ENCODE measurements around the gene CASTOR1.

The CASTOR1 gene

DNA sequence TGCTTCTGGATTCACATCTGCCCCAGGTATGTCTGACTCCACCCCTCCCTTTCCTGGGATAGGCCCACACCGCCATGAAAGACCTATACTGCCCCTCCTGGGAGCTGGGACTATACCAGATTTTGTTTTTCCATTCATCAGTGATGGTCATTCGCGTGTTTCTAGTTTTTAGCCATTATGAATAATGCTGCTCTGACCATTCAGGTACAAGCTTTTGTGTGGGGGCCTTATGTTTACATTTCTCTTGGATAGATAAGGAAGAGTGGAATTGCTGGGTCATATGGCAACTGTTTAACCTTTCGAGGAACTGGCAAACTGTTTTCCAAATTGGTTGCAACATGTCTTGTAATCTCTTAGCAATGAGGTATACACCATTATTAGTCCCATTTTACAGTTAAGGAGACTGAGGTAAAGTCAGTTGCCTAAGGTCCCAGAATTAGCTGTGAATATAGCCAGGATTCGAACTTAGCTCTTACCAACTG lies 38.6 kb upstream of the CASTOR1 start:
- H2BK15ac ChIP-seq (replicated peaks; ENCODE audit: low read depth): no peak overlapping the region
- no peak overlapping the region for H3K23ac ChIP-seq (ENCODE audit: low read length)
- H3K4me3 ChIP-seq (ENCODE audit: low read length): no peak overlapping the region
- no peak overlapping the region for H2BK5ac ChIP-seq (ENCODE audit: low read length)
- no peaks in the 10 kb centered on the region for H3K79me1 ChIP-seq (ENCODE audit: low read length)
- no peak overlapping the region for H3K4me2 ChIP-seq (ENCODE audit: low read length)
- no peaks in the 10 kb centered on the region for H3K4me1 ChIP-seq (ENCODE audit: control insufficient read depth, low read depth, low read length)
- no peak overlapping the region for H3K56ac ChIP-seq (ENCODE audit: low read length)
- no peak overlapping the region for H4K5ac ChIP-seq (ENCODE audit: low read length)
- no CpG with 5 or more reads among the region's 5 CpGs for WGBS (ENCODE audit: extremely low coverage, insufficient coverage, low lambda C conversion rate)
- no peak overlapping the region for H3K27ac ChIP-seq (ENCODE audit: low read depth, low read length)
- no peaks in the 10 kb centered on the region for H3K27me3 ChIP-seq (ENCODE audit: insufficient read depth, low read length, poor library complexity)
- H2BK120ac ChIP-seq (ENCODE audit: low read depth, low read length): no peak overlapping the region
- H3K9ac ChIP-seq (ENCODE audit: low read length): no peak overlapping the region
- DNase-seq: peak; percentile 69
- no peaks in the 10 kb centered on the region for H3K79me2 ChIP-seq (ENCODE audit: control insufficient read depth, insufficient read depth, low read length)
- H4K8ac ChIP-seq (ENCODE audit: low read depth, low read length): no peak overlapping the region
- H3K18ac ChIP-seq (ENCODE audit: low read length): no peak overlapping the region
- no peak overlapping the region for H3K4ac ChIP-seq (ENCODE audit: low read depth, low read length)
- H2AK5ac ChIP-seq (ENCODE audit: low read length): no peak overlapping the region
- no peaks in the 10 kb centered on the region for H3K36me3 ChIP-seq (ENCODE audit: control insufficient read depth, insufficient read depth, low read length)

DNA sequence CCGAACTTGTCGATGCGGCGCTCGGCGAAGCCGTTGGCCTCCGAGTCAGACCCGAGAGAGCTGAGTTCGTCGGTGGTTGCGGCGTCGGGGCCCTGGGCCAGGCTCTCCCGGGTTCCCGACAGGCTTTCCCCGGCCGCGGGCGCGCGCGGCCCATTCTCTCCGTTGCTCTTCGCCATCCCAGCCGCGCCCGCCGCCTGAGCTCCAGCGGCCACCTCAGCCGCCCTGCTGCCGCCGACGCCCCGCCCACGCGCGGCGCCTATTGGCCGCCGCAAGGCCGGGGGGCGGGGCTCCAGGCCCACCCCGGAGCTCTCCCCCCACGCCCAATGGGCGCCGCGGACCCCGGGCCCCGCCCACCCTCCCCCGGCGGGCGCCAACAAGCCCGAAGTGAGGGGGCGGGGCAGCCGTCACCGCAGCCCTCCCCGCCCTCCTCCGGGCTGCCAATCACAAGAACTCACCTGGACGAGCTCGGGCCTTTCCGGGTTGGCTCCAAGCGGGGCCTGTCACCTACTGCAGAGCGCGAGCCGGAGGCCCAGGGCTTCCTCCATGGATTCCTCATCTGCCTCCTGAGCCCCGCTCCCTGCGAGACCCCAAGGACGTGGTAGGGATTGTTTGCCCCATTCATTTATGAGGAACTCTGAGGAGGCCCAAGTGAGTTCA lies 37.5 kb upstream of the CASTOR1 start, which contains the start of gene TBC1D10A:
Gene TBC1D10A (minus strand): TSS at position 236 of the 657 bp plus-strand sequence. CDS start 60 bp downstream, at position 176.
- Histone ChIP-seq H2BK120ac (ENCODE audit: low read depth, low read length) (no peak within 1 kb of the TSS), H2BK5ac (ENCODE audit: low read length) (no peak within 1 kb of the TSS), H3K4me1 (ENCODE audit: control insufficient read depth, low read depth, low read length) (no peaks in the 10 kb centered on the region), H4K5ac (ENCODE audit: low read length) (no peak within 1 kb of the TSS), H3K79me2 (ENCODE audit: control insufficient read depth, insufficient read depth, low read length) (no peaks in the 10 kb centered on the region), H3K36me3 (ENCODE audit: control insufficient read depth, insufficient read depth, low read length) (no peaks in the 10 kb centered on the region), H3K79me1 (ENCODE audit: low read length) (no peaks in the 10 kb centered on the region), H3K4me3 (ENCODE audit: low read length) (peak within 1 kb of the TSS; percentile 80), H2BK15ac (replicated peaks; ENCODE audit: low read depth) (no peak within 1 kb of the TSS), H3K27ac (ENCODE audit: low read depth, low read length) (peak within 1 kb of the TSS; percentile 31), H3K4ac (ENCODE audit: low read depth, low read length) (peak within 1 kb of the TSS; percentile 38), H3K4me2 (ENCODE audit: low read length) (peak within 1 kb of the TSS; percentile 77), H3K9ac (ENCODE audit: low read length) (peak within 1 kb of the TSS; percentile 88), H3K23ac (ENCODE audit: low read length) (no peak within 1 kb of the TSS), H3K56ac (ENCODE audit: low read length) (peak within 1 kb of the TSS; percentile 90), H4K8ac (ENCODE audit: low read depth, low read length) (no peak within 1 kb of the TSS), H3K18ac (ENCODE audit: low read length) (peak within 1 kb of the TSS; percentile 71), H3K27me3 (ENCODE audit: insufficient read depth, low read length, poor library complexity) (no peaks in the 10 kb centered on the region), H2AK5ac (ENCODE audit: low read length) (no peak within 1 kb of the TSS)
- peak; percentile 97 for DNase-seq
- WGBS (ENCODE audit: extremely low coverage, insufficient coverage, low lambda C conversion rate): no CpG with 5 or more reads among the region's 69 CpGs

- peak overlapping the region; percentile 77 for H3K4me2 ChIP-seq (ENCODE audit: low read length)
- H3K79me1 ChIP-seq (ENCODE audit: low read length): no peaks in the 10 kb centered on the region
- H3K4ac ChIP-seq (ENCODE audit: low read depth, low read length): no peak overlapping the region
- H3K27ac ChIP-seq (ENCODE audit: low read depth, low read length): peak overlapping the region; percentile 31
- H3K4me3 ChIP-seq (ENCODE audit: low read length): peak overlapping the region; percentile 80
- no peak overlapping the region for H2AK5ac ChIP-seq (ENCODE audit: low read length)
- H3K18ac ChIP-seq (ENCODE audit: low read length): peak overlapping the region; percentile 29
- peak overlapping the region; percentile 87 for H3K56ac ChIP-seq (ENCODE audit: low read length)
- DNase-seq: no peak
- no peaks in the 10 kb centered on the region for H3K36me3 ChIP-seq (ENCODE audit: control insufficient read depth, insufficient read depth, low read length)
- H3K79me2 ChIP-seq (ENCODE audit: control insufficient read depth, insufficient read depth, low read length): no peaks in the 10 kb centered on the region
- H2BK5ac ChIP-seq (ENCODE audit: low read length): no peak overlapping the region
- no CpG with 5 or more reads among the region's 34 CpGs for WGBS (ENCODE audit: extremely low coverage, insufficient coverage, low lambda C conversion rate)
- H3K4me1 ChIP-seq (ENCODE audit: control insufficient read depth, low read depth, low read length): no peaks in the 10 kb centered on the region
- no peaks in the 10 kb centered on the region for H3K27me3 ChIP-seq (ENCODE audit: insufficient read depth, low read length, poor library complexity)
- peak overlapping the region; percentile 88 for H3K9ac ChIP-seq (ENCODE audit: low read length)
- H2BK15ac ChIP-seq (replicated peaks; ENCODE audit: low read depth): no peak overlapping the region
- no peak overlapping the region for H4K8ac ChIP-seq (ENCODE audit: low read depth, low read length)
- H3K23ac ChIP-seq (ENCODE audit: low read length): no peak overlapping the region
- no peak overlapping the region for H2BK120ac ChIP-seq (ENCODE audit: low read depth, low read length)
- no peak overlapping the region for H4K5ac ChIP-seq (ENCODE audit: low read length)
Measured at GRCh38 chr22:30326255-30326705, 37.0 kb upstream of the CASTOR1 start.

GRCh38 chr22:30325724-30326254 lies 36.5 kb upstream of the CASTOR1 start:
- peak overlapping the region; percentile 77 for H3K4me2 ChIP-seq (ENCODE audit: low read length)
- no peak overlapping the region for H2BK15ac ChIP-seq (replicated peaks; ENCODE audit: low read depth)
- DNase-seq: no peak
- no peaks in the 10 kb centered on the region for H3K4me1 ChIP-seq (ENCODE audit: control insufficient read depth, low read depth, low read length)
- no peaks in the 10 kb centered on the region for H3K79me2 ChIP-seq (ENCODE audit: control insufficient read depth, insufficient read depth, low read length)
- H3K79me1 ChIP-seq (ENCODE audit: low read length): no peaks in the 10 kb centered on the region
- H3K23ac ChIP-seq (ENCODE audit: low read length): no peak overlapping the region
- no peak overlapping the region for H2AK5ac ChIP-seq (ENCODE audit: low read length)
- peak overlapping the region; percentile 38 for H3K4ac ChIP-seq (ENCODE audit: low read depth, low read length)
- no peak overlapping the region for H2BK5ac ChIP-seq (ENCODE audit: low read length)
- H3K27ac ChIP-seq (ENCODE audit: low read depth, low read length): no peak overlapping the region
- peak overlapping the region; percentile 71 for H3K9ac ChIP-seq (ENCODE audit: low read length)
- no CpG with 5 or more reads among the region's 14 CpGs for WGBS (ENCODE audit: extremely low coverage, insufficient coverage, low lambda C conversion rate)
- H2BK120ac ChIP-seq (ENCODE audit: low read depth, low read length): no peak overlapping the region
- peak overlapping the region; percentile 71 for H3K56ac ChIP-seq (ENCODE audit: low read length)
- no peak overlapping the region for H3K18ac ChIP-seq (ENCODE audit: low read length)
- H4K5ac ChIP-seq (ENCODE audit: low read length): no peak overlapping the region
- no peak overlapping the region for H4K8ac ChIP-seq (ENCODE audit: low read depth, low read length)
- H3K4me3 ChIP-seq (ENCODE audit: low read length): no peak overlapping the region
- H3K36me3 ChIP-seq (ENCODE audit: control insufficient read depth, insufficient read depth, low read length): no peaks in the 10 kb centered on the region
- no peaks in the 10 kb centered on the region for H3K27me3 ChIP-seq (ENCODE audit: insufficient read depth, low read length, poor library complexity)

DNA sequence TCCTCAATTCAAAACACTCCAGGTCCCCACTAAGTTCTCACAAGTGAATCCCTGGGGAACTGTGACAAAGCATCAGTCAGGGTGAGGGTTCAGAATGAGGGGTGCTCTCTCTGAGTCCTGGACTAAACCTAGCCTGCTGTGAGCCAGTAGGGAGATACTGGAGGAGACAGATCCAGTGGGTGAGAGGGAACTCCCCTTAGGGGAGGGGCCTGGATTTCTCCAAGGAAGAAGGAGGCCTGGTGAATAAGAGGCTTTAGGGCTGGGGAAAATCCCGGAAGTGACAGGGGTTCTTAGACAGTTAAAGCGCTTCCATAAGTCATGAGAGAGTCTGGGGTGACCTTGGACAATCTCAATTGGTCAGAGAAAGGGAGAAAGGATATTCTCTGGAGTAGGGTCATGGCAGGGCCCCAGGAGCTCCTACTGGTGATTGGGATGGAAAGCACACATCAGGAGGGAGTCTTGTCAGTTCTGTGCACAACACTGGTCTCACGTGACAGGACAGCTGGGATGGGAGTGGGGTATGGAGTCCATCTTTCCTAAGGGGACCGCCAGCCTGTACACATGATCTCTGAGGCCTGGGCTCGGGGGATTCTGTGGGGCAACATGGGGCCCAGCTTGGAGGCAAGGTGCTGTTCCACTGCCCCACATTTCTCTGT lies 35.9 kb upstream of the CASTOR1 start:
- no peak overlapping the region for H3K4ac ChIP-seq (ENCODE audit: low read depth, low read length)
- no peak overlapping the region for H3K4me2 ChIP-seq (ENCODE audit: low read length)
- H3K18ac ChIP-seq (ENCODE audit: low read length): no peak overlapping the region
- H2BK120ac ChIP-seq (ENCODE audit: low read depth, low read length): no peak overlapping the region
- H2AK5ac ChIP-seq (ENCODE audit: low read length): no peak overlapping the region
- H3K9ac ChIP-seq (ENCODE audit: low read length): no peak overlapping the region
- peak; percentile 32 for DNase-seq
- H2BK5ac ChIP-seq (ENCODE audit: low read length): no peak overlapping the region
- H3K4me1 ChIP-seq (ENCODE audit: control insufficient read depth, low read depth, low read length): no peaks in the 10 kb centered on the region
- H3K56ac ChIP-seq (ENCODE audit: low read length): no peak overlapping the region
- H4K5ac ChIP-seq (ENCODE audit: low read length): no peak overlapping the region
- H3K79me2 ChIP-seq (ENCODE audit: control insufficient read depth, insufficient read depth, low read length): no peaks in the 10 kb centered on the region
- no peak overlapping the region for H3K23ac ChIP-seq (ENCODE audit: low read length)
- no peaks in the 10 kb centered on the region for H3K36me3 ChIP-seq (ENCODE audit: control insufficient read depth, insufficient read depth, low read length)
- no peak overlapping the region for H4K8ac ChIP-seq (ENCODE audit: low read depth, low read length)
- no peaks in the 10 kb centered on the region for H3K79me1 ChIP-seq (ENCODE audit: low read length)
- WGBS (ENCODE audit: extremely low coverage, insufficient coverage, low lambda C conversion rate): no CpG with 5 or more reads among the region's 5 CpGs
- no peak overlapping the region for H2BK15ac ChIP-seq (replicated peaks; ENCODE audit: low read depth)
- no peak overlapping the region for H3K4me3 ChIP-seq (ENCODE audit: low read length)
- no peaks in the 10 kb centered on the region for H3K27me3 ChIP-seq (ENCODE audit: insufficient read depth, low read length, poor library complexity)
- H3K27ac ChIP-seq (ENCODE audit: low read depth, low read length): no peak overlapping the region

Data from mesendoderm (in vitro differentiated cells).